ENCODE data around the gene ZNF783. TPM values are rescaled to one million over a fixed set of nuclear protein-coding genes. Genes with fewer than 3 reads are reported as not detected.

The ZNF783 gene
- total and polyA plus RNA-seq, 2 of the 8 experiments (the other 6 are each of a cell fraction or from before 2014, with no cell fraction given), result 7.3 to 8.2 TPM

DNA sequence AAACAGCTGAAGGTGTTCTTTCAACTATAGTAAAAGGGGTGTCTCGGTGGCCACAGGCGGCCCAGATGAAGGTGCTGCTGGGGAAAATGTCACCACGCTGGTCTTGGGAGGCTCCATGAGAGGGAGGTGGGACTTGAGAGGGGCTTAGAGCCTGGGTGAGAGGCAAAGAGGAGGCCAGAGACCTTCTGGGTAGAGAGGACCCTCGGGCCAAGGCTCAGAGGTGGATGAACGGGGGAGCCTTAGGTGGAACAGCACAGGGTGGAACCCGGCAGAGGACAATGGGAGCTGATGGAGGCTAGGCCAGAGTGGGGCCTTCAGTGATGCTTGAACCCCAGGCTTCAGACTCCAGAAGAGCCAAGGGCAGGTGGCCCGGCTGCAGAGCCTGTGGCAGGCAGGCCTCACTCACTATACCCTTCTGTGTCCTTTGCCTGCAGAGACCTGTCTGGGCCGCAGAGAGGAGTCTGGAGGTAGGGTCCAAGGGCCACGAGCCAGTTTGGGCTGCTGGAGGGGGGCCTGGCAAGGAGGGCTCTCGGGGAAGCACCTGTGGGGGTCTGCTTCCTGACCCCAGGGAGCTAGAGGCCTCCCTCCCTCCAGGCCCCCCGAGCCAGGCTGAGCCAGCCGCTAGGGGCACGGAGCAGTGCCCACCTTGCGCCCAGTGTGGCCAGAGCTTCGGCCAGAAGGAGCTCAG, 32.1 kb downstream of the ZNF783 start:
- ChIA-PET CTCF (ENCODE audit: partially characterized antibody) (interaction anchor here (0.6 to 2.1 kb wide), 5 partner anchors 10 to 104 kb away, joined by 3 to 6 read pairs (median 4); no protein-coding TSS in a partner anchor), POLR2A (ENCODE audit: partially characterized antibody) (interaction anchor here (0.8 kb wide), 1 partner anchor 167 kb away, joined by 3 read pairs; the partner anchor contains the start of gene ZNF777)
- Histone ChIP-seq H2BK120ac (replicated peaks; ENCODE audit: low read depth, low read length) (no peak overlapping the region), H4K5ac (ENCODE audit: insufficient read length, low read depth, low read length) (no peak overlapping the region), H4K91ac (replicated peaks; ENCODE audit: insufficient read length, low read length) (no peak overlapping the region), H3K79me1 (ENCODE audit: low read depth, low read length) (no peaks in the 10 kb centered on the region), H2AFZ (ENCODE audit: low read length) (no peak overlapping the region), H2BK5ac (ENCODE audit: low read depth, low read length) (no peak overlapping the region; the same call in 1 of the 2 replicates), H3K9me3 (ENCODE audit: insufficient read depth in 2 of 2, low read depth in 1 of 2, low read length in 1 of 2) (peaks cover 0 to 6% of the 10 kb centered on the region in 2 experiments; a peak in 1 of 4 replicates), H4K8ac (ENCODE audit: extremely low read depth, insufficient read depth, low read length) (no peak overlapping the region), H2AK5ac (ENCODE audit: low read depth, low read length) (no peak overlapping the region), H3K23ac (ENCODE audit: insufficient read length) (no peak overlapping the region), H3K4ac (replicated peaks; ENCODE audit: insufficient read length, low read depth, low read length) (no peak overlapping the region), H3K4me1 (replicated peaks in 1 of 4; ENCODE audit: control insufficient read depth in 3 of 4, insufficient read depth in 4 of 4, low read length in 3 of 4) (0 out of 7 replicates have a peak, but pooled peaks cover 0 to 2% (median 0%) of the 10 kb centered on the region in 4 experiments), H3K23me2 (ENCODE audit: low read depth, low read length) (no peaks in the 10 kb centered on the region), H3K14ac (ENCODE audit: insufficient read length) (no peak overlapping the region), H4K20me1 (replicated peaks in 1 of 2; ENCODE audit: control insufficient read depth in 1 of 2, insufficient read depth in 2 of 2, low read length in 2 of 2) (no peaks in the 10 kb centered on the region), H3K4me2 (ENCODE audit: insufficient read depth in 1 of 2, low read depth in 2 of 2, low read length in 2 of 2) (no peak overlapping the region), H3K27me3 (replicated peaks in 1 of 4; ENCODE audit: control insufficient read depth in 3 of 4, extremely low read depth in 1 of 4, insufficient read depth in 3 of 4, low read length in 3 of 4) (no peaks in the 10 kb centered on the region), H3K79me2 (ENCODE audit: control insufficient read depth in 1 of 2, insufficient read depth in 2 of 2, low read length in 2 of 2) (no peaks in the 10 kb centered on the region), H2BK20ac (ENCODE audit: low read length) (no peak overlapping the region), H3K18ac (ENCODE audit: extremely low read depth, low read length) (no peak overlapping the region), H3K27ac (ENCODE audit: low read depth, low read length) (no peak overlapping the region), H2BK12ac (ENCODE audit: low read depth, low read length) (no peak overlapping the region), H3K56ac (replicated peaks; ENCODE audit: insufficient read length, low read depth, low read length) (no peak overlapping the region), H3K36me3 (ENCODE audit: control insufficient read depth in 2 of 4, insufficient read depth in 4 of 4, low read length in 3 of 4) (no peaks in the 10 kb centered on the region), H3K4me3 (ENCODE audit: extremely low read depth in 1 of 4, insufficient read depth in 2 of 4, low read depth in 3 of 4, low read length in 4 of 4) (no peak overlapping the region), H3K9ac (replicated peaks in 1 of 4; ENCODE audit: extremely low read depth in 1 of 4, low read depth in 3 of 4, low read length in 3 of 4) (no peak overlapping the region), H2BK15ac (ENCODE audit: low read length) (no peak overlapping the region)
- WGBS, 2 experiments (ENCODE audit: extremely low coverage in 1 of 2, insufficient coverage in 1 of 2, insufficient read length in 1 of 2, insufficient replicate concordance in 2 of 2, low coverage in 1 of 2, low lambda C conversion rate in 2 of 2, missing lambda C conversion rate in 1 of 2), result 90% methylated on average over 13 of the region's 15 CpGs; no CpG with 5 or more reads in 1 of the 2 experiments
- DNase-seq (ENCODE audit: low read depth in 1 of 2, low spot score in 2 of 2) (no peak), FAIRE-seq (no peak)
- TF ChIP-seq YY1 (IDR thresholded peaks at IDR 0.05; ENCODE audit: low read depth, low read length), result no peak
- TF ChIP-seq POLR2A (IDR thresholded peaks at IDR 0.05; ENCODE audit: control extremely low read depth in 1 of 2, low read depth in 2 of 2, low read length in 2 of 2), result no peak
- TF ChIP-seq, protein P1, sequence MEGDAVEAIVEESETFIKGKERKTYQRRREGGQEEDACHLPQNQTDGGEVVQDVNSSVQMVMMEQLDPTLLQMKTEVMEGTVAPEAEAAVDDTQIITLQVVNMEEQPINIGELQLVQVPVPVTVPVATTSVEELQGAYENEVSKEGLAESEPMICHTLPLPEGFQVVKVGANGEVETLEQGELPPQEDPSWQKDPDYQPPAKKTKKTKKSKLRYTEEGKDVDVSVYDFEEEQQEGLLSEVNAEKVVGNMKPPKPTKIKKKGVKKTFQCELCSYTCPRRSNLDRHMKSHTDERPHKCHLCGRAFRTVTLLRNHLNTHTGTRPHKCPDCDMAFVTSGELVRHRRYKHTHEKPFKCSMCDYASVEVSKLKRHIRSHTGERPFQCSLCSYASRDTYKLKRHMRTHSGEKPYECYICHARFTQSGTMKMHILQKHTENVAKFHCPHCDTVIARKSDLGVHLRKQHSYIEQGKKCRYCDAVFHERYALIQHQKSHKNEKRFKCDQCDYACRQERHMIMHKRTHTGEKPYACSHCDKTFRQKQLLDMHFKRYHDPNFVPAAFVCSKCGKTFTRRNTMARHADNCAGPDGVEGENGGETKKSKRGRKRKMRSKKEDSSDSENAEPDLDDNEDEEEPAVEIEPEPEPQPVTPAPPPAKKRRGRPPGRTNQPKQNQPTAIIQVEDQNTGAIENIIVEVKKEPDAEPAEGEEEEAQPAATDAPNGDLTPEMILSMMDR (IDR thresholded peaks at IDR 0.05; ENCODE audit: control extremely low read depth in 1 of 3, insufficient read depth in 1 of 3, low read depth in 1 of 3, low read length in 3 of 3), result no peak
- TF ChIP-seq RFX5 (IDR thresholded peaks at IDR 0.05; ENCODE audit: borderline replicate concordance, low read depth, low read length), result no peak
- no peak for TF ChIP-seq GABPA (IDR thresholded peaks at IDR 0.05; ENCODE audit: borderline replicate concordance, insufficient read depth, low read length)
- TF ChIP-seq TAF7 (optimal IDR thresholded peaks at IDR 0.05; ENCODE audit: borderline replicate concordance, low read depth, low read length), result no peak
- TF ChIP-seq HDAC6 (IDR thresholded peaks at IDR 0.05; ENCODE audit: low read depth, low read length), result no peak

Data from H1 (cell line).